Measurements from ENCODE around the gene FBN1. TPM values are rescaled to one million over a fixed set of nuclear protein-coding genes. Genes with fewer than 3 reads are reported as not detected.

Gene FBN1
- total RNA-seq, 2 donors from 2014 or later = 0.91 to 1.6 TPM

GRCh38 chr15:48395521-48396011 is 249.9 kb downstream of the FBN1 start:
- no peaks in the 10 kb centered on the region for H3K4me1 Mint-ChIP-seq
- ATAC-seq (replicated peaks) = no peak
- no peaks in the 10 kb centered on the region for H3K9me3 Mint-ChIP-seq
- H3K36me3 Mint-ChIP-seq (ENCODE audit: low read depth) = no peaks in the 10 kb centered on the region
- peaks cover 19% of the 10 kb centered on the region for H3K27me3 Mint-ChIP-seq
- no peak overlapping the region for H3K4me3 Mint-ChIP-seq
- no peak overlapping the region for H3K27ac Mint-ChIP-seq

GRCh38 chr15:48394970-48395369 is 250.5 kb downstream of the FBN1 start:
- Mint-ChIP-seq H3K9me3 (no peaks in the 10 kb centered on the region), H3K36me3 (ENCODE audit: low read depth) (no peaks in the 10 kb centered on the region), H3K27me3 (peaks cover 20% of the 10 kb centered on the region), H3K4me1 (no peaks in the 10 kb centered on the region), H3K4me3 (no peak overlapping the region), H3K27ac (no peak overlapping the region)
- ATAC-seq (replicated peaks) = no peak

GRCh38 chr15:48393645-48394506 is 251.6 kb downstream of the FBN1 start:
- Mint-ChIP-seq H3K27ac (no peak overlapping the region), H3K27me3 (peaks cover 18% of the 10 kb centered on the region), H3K4me1 (no peaks in the 10 kb centered on the region), H3K9me3 (no peaks in the 10 kb centered on the region), H3K4me3 (no peak overlapping the region), H3K36me3 (ENCODE audit: low read depth) (no peaks in the 10 kb centered on the region)
- ATAC-seq (replicated peaks) = no peak

GRCh38 chr15:48392356-48392755 is 253.2 kb downstream of the FBN1 start:
- no peak overlapping the region for H3K27ac Mint-ChIP-seq
- H3K4me3 Mint-ChIP-seq = no peak overlapping the region
- no peak for ATAC-seq (replicated peaks)
- peaks cover 17% of the 10 kb centered on the region for H3K27me3 Mint-ChIP-seq
- H3K9me3 Mint-ChIP-seq = no peaks in the 10 kb centered on the region
- H3K4me1 Mint-ChIP-seq = no peaks in the 10 kb centered on the region
- H3K36me3 Mint-ChIP-seq (ENCODE audit: low read depth) = no peaks in the 10 kb centered on the region

- Mint-ChIP-seq H3K36me3 (ENCODE audit: low read depth) (no peaks in the 10 kb centered on the region), H3K27ac (no peak overlapping the region), H3K4me1 (no peaks in the 10 kb centered on the region), H3K9me3 (no peaks in the 10 kb centered on the region), H3K27me3 (peaks cover 17% of the 10 kb centered on the region), H3K4me3 (no peak overlapping the region)
- ATAC-seq (replicated peaks) = no peak
Measured at GRCh38 chr15:48391950-48392349, 253.6 kb downstream of the FBN1 start.

- Mint-ChIP-seq H3K27me3 (peaks cover 16% of the 10 kb centered on the region), H3K27ac (no peak overlapping the region), H3K9me3 (no peaks in the 10 kb centered on the region), H3K36me3 (ENCODE audit: low read depth) (no peaks in the 10 kb centered on the region), H3K4me1 (no peaks in the 10 kb centered on the region), H3K4me3 (no peak overlapping the region)
- no peak for ATAC-seq (replicated peaks)
Measured at GRCh38 chr15:48389691-48390143, 255.8 kb downstream of the FBN1 start.

GRCh38 chr15:48388910-48389309 is 256.6 kb downstream of the FBN1 start:
- no peaks in the 10 kb centered on the region for H3K9me3 Mint-ChIP-seq
- no peak overlapping the region for H3K27ac Mint-ChIP-seq
- H3K27me3 Mint-ChIP-seq = peaks cover 15% of the 10 kb centered on the region
- no peak for ATAC-seq (replicated peaks)
- H3K4me1 Mint-ChIP-seq = no peaks in the 10 kb centered on the region
- H3K36me3 Mint-ChIP-seq (ENCODE audit: low read depth) = no peaks in the 10 kb centered on the region
- no peak overlapping the region for H3K4me3 Mint-ChIP-seq

GRCh38 chr15:48388016-48388851 is 257.3 kb downstream of the FBN1 start:
- no peak overlapping the region for H3K4me3 Mint-ChIP-seq

GRCh38 chr15:48385031-48385830 is 260.3 kb downstream of the FBN1 start:
- Mint-ChIP-seq H3K36me3 (ENCODE audit: low read depth) (no peaks in the 10 kb centered on the region), H3K4me3 (no peak overlapping the region), H3K9me3 (no peaks in the 10 kb centered on the region), H3K4me1 (no peaks in the 10 kb centered on the region), H3K27ac (no peak overlapping the region), H3K27me3 (peaks cover 5% of the 10 kb centered on the region)
- ATAC-seq (replicated peaks) = no peak

More at GRCh38 chr15:48388016-48388851, 257.3 kb downstream of the FBN1 start:
- H3K27ac Mint-ChIP-seq = no peak overlapping the region
- no peaks in the 10 kb centered on the region for H3K9me3 Mint-ChIP-seq
- H3K36me3 Mint-ChIP-seq (ENCODE audit: low read depth) = no peaks in the 10 kb centered on the region
- no peaks in the 10 kb centered on the region for H3K4me1 Mint-ChIP-seq
- ATAC-seq (replicated peaks) = no peak
- peaks cover 20% of the 10 kb centered on the region for H3K27me3 Mint-ChIP-seq

GRCh38 chr15:48384616-48385015 is 260.9 kb downstream of the FBN1 start:
- Mint-ChIP-seq H3K27me3 (peaks cover 8% of the 10 kb centered on the region), H3K9me3 (no peaks in the 10 kb centered on the region), H3K27ac (no peak overlapping the region), H3K4me3 (no peak overlapping the region), H3K36me3 (ENCODE audit: low read depth) (no peaks in the 10 kb centered on the region), H3K4me1 (no peaks in the 10 kb centered on the region)
- no peak for ATAC-seq (replicated peaks)

- H3K27me3 Mint-ChIP-seq = peaks cover 13% of the 10 kb centered on the region
- H3K27ac Mint-ChIP-seq = no peak overlapping the region
- H3K9me3 Mint-ChIP-seq = no peaks in the 10 kb centered on the region
- no peak for ATAC-seq (replicated peaks)
- H3K36me3 Mint-ChIP-seq (ENCODE audit: low read depth) = no peaks in the 10 kb centered on the region
- no peaks in the 10 kb centered on the region for H3K4me1 Mint-ChIP-seq
- H3K4me3 Mint-ChIP-seq = no peak overlapping the region
Measured at GRCh38 chr15:48383031-48383430, 262.5 kb downstream of the FBN1 start.

- H3K4me1 Mint-ChIP-seq = no peaks in the 10 kb centered on the region
- H3K36me3 Mint-ChIP-seq (ENCODE audit: low read depth) = no peaks in the 10 kb centered on the region
- no peak overlapping the region for H3K27ac Mint-ChIP-seq
- H3K9me3 Mint-ChIP-seq = peaks cover 4% of the 10 kb centered on the region
- no peak overlapping the region for H3K4me3 Mint-ChIP-seq
- ATAC-seq (replicated peaks) = no peak
- peaks cover 20% of the 10 kb centered on the region for H3K27me3 Mint-ChIP-seq
Measured at GRCh38 chr15:48381861-48382260, 263.6 kb downstream of the FBN1 start.

GRCh38 chr15:48380198-48380597 is 265.3 kb downstream of the FBN1 start:
- no peaks in the 10 kb centered on the region for H3K36me3 Mint-ChIP-seq (ENCODE audit: low read depth)
- no peak overlapping the region for H3K27ac Mint-ChIP-seq
- peaks cover 4% of the 10 kb centered on the region for H3K9me3 Mint-ChIP-seq
- peaks cover 29% of the 10 kb centered on the region for H3K27me3 Mint-ChIP-seq
- H3K4me3 Mint-ChIP-seq = no peak overlapping the region
- no peak for ATAC-seq (replicated peaks)
- no peaks in the 10 kb centered on the region for H3K4me1 Mint-ChIP-seq

- H3K4me3 Mint-ChIP-seq = no peak overlapping the region
- no peak overlapping the region for H3K27ac Mint-ChIP-seq
- no peaks in the 10 kb centered on the region for H3K4me1 Mint-ChIP-seq
- H3K27me3 Mint-ChIP-seq = peaks cover 31% of the 10 kb centered on the region
- peaks cover 4% of the 10 kb centered on the region for H3K9me3 Mint-ChIP-seq
- H3K36me3 Mint-ChIP-seq (ENCODE audit: low read depth) = no peaks in the 10 kb centered on the region
- no peak for ATAC-seq (replicated peaks)
Measured at GRCh38 chr15:48375767-48376166, 269.7 kb downstream of the FBN1 start.

Data from activated T-helper 17 cell treated with anti-CD3 and anti-CD28 coated beads, Interleukin-2, amount 50 U/mL, for 72 hours (primary cell).